Cardiac muscle cell (in vitro differentiated cells and primary cell): ENCODE data around the gene XCL1. TPM values are rescaled to one million over a fixed set of nuclear protein-coding genes. Genes with fewer than 3 reads are reported as not detected.

ENCODE experiments used
- DNase-seq, 2 donors: peaks; one replicate each; pipeline versions ENCODE4 v3.0.0 to v3.0.0-alpha.2; 2010 to 2017; ENCODE audit warnings: low read depth in 1 of 2, low spot score in 1 of 2
- H3K27ac ChIP-seq: fragments of 200-600 bp; sonication (generic); 2 replicates; pipeline ENCODE4 v1.5.1; 2016
- H3K27me3 ChIP-seq: fragments of 200-600 bp; sonication (generic); 2 replicates; pipeline ENCODE4 v1.6.0; 2016; ENCODE audit warnings: control low read depth
- H3K36me3 ChIP-seq: fragments of 200-600 bp; sonication (generic); 2 replicates; pipeline ENCODE4 v1.5.1; 2016; ENCODE audit warnings: control low read depth
- H3K4me1 ChIP-seq: fragments of 200-600 bp; sonication (generic); 2 replicates; pipeline ENCODE4 v1.8.1; 2017; ENCODE audit warnings: low read depth, mild to moderate bottlenecking, mixed run types
- H3K4me3 ChIP-seq: fragments of 200-600 bp; sonication (generic); 2 replicates; pipeline ENCODE4 v1.5.1; 2016; ENCODE audit warnings: mild to moderate bottlenecking
- H3K9me3 ChIP-seq: fragments of 200-600 bp; sonication (generic); 2 replicates; pipeline ENCODE4 v1.5.1; 2017; ENCODE audit warnings: low read depth, mild to moderate bottlenecking, control low read depth
- CTCF ChIP-seq: IDR thresholded peaks from 2 replicates; pipeline ENCODE4 v1.5.1; 2012; ENCODE audit warnings: low read depth, mild to moderate bottlenecking, low read length
- polyA plus RNA-seq: library from polyadenylated mRNA; unstranded; fragments of >200 nt; fragmentation: Nextera tagmentation; extraction: Ambion mirVana; gene quantifications from 2 replicates; pipeline ENCODE4 v1.2.1, GENCODE V29; 2016
- total RNA-seq: library from RNA; depleted of rRNA; stranded (reverse); fragments of >200 nt; gene quantifications from 2 replicates; pipeline ENCODE4 v1.2.3, GENCODE V29; 2016

XCL1 gene
- total and polyA plus RNA-seq, 2 experiments from 2014 or later, result 0.54 to 1.6 TPM

- TF ChIP-seq CTCF, result no peak
- Histone ChIP-seq H3K27ac (no peak overlapping the region), H3K27me3 (no peaks in the 10 kb centered on the region), H3K36me3 (no peaks in the 10 kb centered on the region), H3K4me3 (no peak overlapping the region), H3K4me1 (peaks cover 9% of the 10 kb centered on the region), H3K9me3 (no peaks in the 10 kb centered on the region)
- no peak for DNase-seq
Observed at GRCh38 chr1:168627370-168627769, 51.0 kb downstream of the XCL1 start.

GRCh38 chr1:168628807-168629206, 52.4 kb downstream of the XCL1 start:
- no peak for TF ChIP-seq CTCF
- no peaks in the 10 kb centered on the region for H3K9me3 ChIP-seq
- H3K36me3 ChIP-seq, result no peaks in the 10 kb centered on the region
- H3K27me3 ChIP-seq, result no peaks in the 10 kb centered on the region
- no peak overlapping the region for H3K4me3 ChIP-seq
- DNase-seq, result peak in 1 of 2 donors; percentile 60
- no peak overlapping the region for H3K27ac ChIP-seq
- H3K4me1 ChIP-seq, result no peaks in the 10 kb centered on the region

- no peaks in the 10 kb centered on the region for H3K27me3 ChIP-seq
- no peak overlapping the region for H3K4me3 ChIP-seq
- DNase-seq, result no peak
- no peak for TF ChIP-seq CTCF
- no peak overlapping the region for H3K27ac ChIP-seq
- H3K9me3 ChIP-seq, result no peaks in the 10 kb centered on the region
- H3K36me3 ChIP-seq, result no peaks in the 10 kb centered on the region
- H3K4me1 ChIP-seq, result no peaks in the 10 kb centered on the region
Observed at GRCh38 chr1:168629466-168629865, 53.1 kb downstream of the XCL1 start.

Other genes starting within 250 kb of the XCL1 start
- gene XCL2, start 32.6 kb upstream of the XCL1 start, total RNA-seq, result not detected in 2 replicates
- gene XCL2, start 32.6 kb upstream of the XCL1 start, polyA plus RNA-seq, result 0.35 TPM in 1 of 2 replicates, not detected in the other
- gene DPT, start 152.6 kb downstream of the XCL1 start, total RNA-seq, result not detected in 2 replicates
- gene DPT, start 152.6 kb downstream of the XCL1 start, polyA plus RNA-seq, result not detected in 2 replicates